GM12892 (cell line): ENCODE data around the gene ETNK1.

Source experiments
- POLR2A ChIP-seq: IDR thresholded peaks from 2 replicates; pipeline ENCODE4 v1.6.1; 2011; ENCODE audit warnings: low read depth, low read length, control low read depth
- TAF1 ChIP-seq: IDR thresholded peaks from 2 replicates; pipeline ENCODE4 v1.6.1; 2011; ENCODE audit warnings: low read depth, mild to moderate bottlenecking, control low read depth, low read length, borderline replicate concordance

DNA sequence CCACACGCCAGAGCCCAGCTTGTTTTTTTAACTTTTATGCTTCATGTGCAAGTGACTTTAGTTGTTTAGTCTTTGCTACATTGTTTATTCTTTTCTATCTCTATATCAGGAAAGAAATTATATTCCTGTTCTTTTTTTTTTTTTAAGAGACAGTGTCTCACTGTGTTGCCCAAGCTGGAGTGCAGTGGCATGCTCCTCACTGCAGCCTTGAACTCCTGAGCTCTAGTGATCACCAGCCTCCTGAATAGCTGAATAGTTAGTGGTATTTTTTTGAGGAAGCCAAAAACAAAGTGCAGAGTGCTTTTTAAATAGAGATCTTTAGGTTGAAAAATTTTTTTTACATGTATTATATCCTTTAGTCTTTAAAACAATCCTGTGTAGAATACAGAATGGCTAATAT lies 58.2 kb downstream of the ETNK1 start:
- TF ChIP-seq POLR2A (no peak), TAF1 (no peak)
